GM12878 (cell line): ENCODE measurements around the gene FNDC3B. TPM values are rescaled to one million over a fixed set of nuclear protein-coding genes. Genes with fewer than 3 reads are reported as not detected.

ENCODE experiments used
- ASH2L ChIP-seq: fragments of 300-600, 200-600 bp; sonication (generic); IDR thresholded peaks from 2 replicates; pipeline ENCODE4 v1.6.1; 2017; ENCODE audit warnings: low read depth, mild to moderate bottlenecking, borderline replicate concordance
- BCL3 ChIP-seq: IDR thresholded peaks from 2 replicates; pipeline ENCODE4 v1.6.1; 2011; ENCODE audit warnings: borderline replicate concordance, low read depth, mild to moderate bottlenecking, moderate library complexity, low read length; ENCODE audit not compliant: insufficient read depth, poor library complexity, severe bottlenecking
- CREM ChIP-seq: IDR thresholded peaks from 2 replicates; pipeline ENCODE4 v1.6.1; 2014; ENCODE audit warnings: antibody characterized with exemption, low read depth
- ELK1 ChIP-seq: IDR thresholded peaks from 2 replicates; pipeline ENCODE4 v1.6.1; 2012; ENCODE audit warnings: low read depth, low read length, improper control_type of control experiment
- GATAD2B ChIP-seq: fragments of 450-650 bp; conservative IDR thresholded peaks from 2 replicates; pipeline ENCODE4 v1.6.1; 2017; ENCODE audit warnings: low read depth, mild to moderate bottlenecking, moderate library complexity
- IKZF2 ChIP-seq, 2 experiments: fragments of 450-650 bp; IDR thresholded peaks; 2 replicates each; pipeline ENCODE4 v1.6.1; 2017; ENCODE audit warnings: mild to moderate bottlenecking in 2 of 2, moderate library complexity in 2 of 2
- MLLT1 ChIP-seq: fragments of 450-650 bp; IDR thresholded peaks from 2 replicates; pipeline ENCODE4 v1.6.1; 2016; ENCODE audit warnings: mild to moderate bottlenecking
- NFIC ChIP-seq: IDR thresholded peaks from 2 replicates; pipeline ENCODE4 v1.6.1; 2012; ENCODE audit warnings: low read depth, mild to moderate bottlenecking, inconsistent platforms, low read length, moderate library complexity
- NFXL1 ChIP-seq: fragments of 450-650 bp; IDR thresholded peaks from 2 replicates; pipeline ENCODE4 v1.6.1; 2017; ENCODE audit warnings: antibody characterized with exemption, mild to moderate bottlenecking, borderline replicate concordance
- SREBF2 ChIP-seq: IDR thresholded peaks from 2 replicates; pipeline ENCODE4 v1.6.1; 2012; ENCODE audit warnings: mild to moderate bottlenecking, low read length
- STAT3 ChIP-seq: IDR thresholded peaks from 2 replicates; pipeline ENCODE4 v1.6.1; 2011; ENCODE audit warnings: low read depth, low read length, improper control_type of control experiment
- WRNIP1 ChIP-seq: IDR thresholded peaks from 2 replicates; pipeline ENCODE4 v1.6.1; 2011; ENCODE audit warnings: low read depth, low read length, improper control_type of control experiment, borderline replicate concordance
- ZNF207 ChIP-seq: fragments of 450-650 bp; IDR thresholded peaks from 2 replicates; pipeline ENCODE4 v1.6.1; 2014; ENCODE audit warnings: antibody characterized with exemption, mild to moderate bottlenecking, borderline replicate concordance
- polyA plus RNA-seq, 11 experiments: library from polyadenylated mRNA; depleted of rRNA in 4 of 11; unstranded in 6 of 11; stranded (reverse) in 5 of 11; fragments of >200 nt; fragmentation: Nextera tagmentation in 4 of 11; fragmentation: Illumina TruSeq in 1 of 11; extraction: Ambion mirVana in 4 of 11; extraction: Trizol in 1 of 11; gene quantifications; 1 replicate in 1 of 11; 2 replicates in 10 of 11; pipeline versions ENCODE4 v1.2.1 to v1.2.3, GENCODE V29; 2011 to 2016; ENCODE audit warnings: inconsistent platforms in 2 of 11, missing spikeins in 2 of 11, low read depth in 1 of 11
- total RNA-seq, 4 experiments: library from RNA; depleted of rRNA in 3 of 4; stranded (reverse); fragments of >200 nt in 3 of 4; fragmentation: Illumina TruSeq in 1 of 4; extraction: Trizol in 1 of 4; gene quantifications; 2 replicates each; pipeline versions ENCODE4 v1.2.1 to v1.2.3, GENCODE V29; 2013 to 2021
- TF ChIP-seq, protein P1 (sequence below): fragments of 450-650 bp; IDR thresholded peaks from 2 replicates; pipeline ENCODE4 v1.6.1; 2018; ENCODE audit warnings: mild to moderate bottlenecking, low read depth, moderate library complexity; ENCODE audit not compliant: partially characterized antibody
- TF ChIP-seq, protein P2 (sequence below): IDR thresholded peaks from 2 replicates; pipeline ENCODE4 v1.6.1; 2012; ENCODE audit warnings: low read depth, low read length, improper control_type of control experiment
- TF ChIP-seq, protein P3 (sequence below): fragments of 450-650 bp; IDR thresholded peaks from 2 replicates; pipeline ENCODE4 v1.6.1; 2017; ENCODE audit warnings: low read depth, mild to moderate bottlenecking, moderate library complexity

The FNDC3B gene
- total and polyA plus RNA-seq, 10 of the 15 experiments (the other 5 are each of a cell fraction or from before 2014, with no cell fraction given), result 7.9 to 35.0 (median 18.5) TPM

GRCh38 chr3:172179680-172180399, 140.5 kb downstream of the FNDC3B start (continued):
- TF ChIP-seq ASH2L (no peak), ZNF207 (no peak), STAT3 (no peak), GATAD2B (peak; percentile 39; the same call in 1 of the 2 replicates), IKZF2 (IDR thresholded peaks at IDR 0.05) (peak; percentile 58 to 59; a peak in 2 of 4 replicates), SREBF2 (no peak), CREM (0 out of 2 replicates have a peak, but pooled peaks have one; percentile 9), BCL3 (no peak), MLLT1 (0 out of 2 replicates have a peak, but pooled peaks have one; percentile 40), NFIC (no peak), WRNIP1 (no peak), NFXL1 (no peak), ELK1 (no peak)
- TF ChIP-seq, protein P1, sequence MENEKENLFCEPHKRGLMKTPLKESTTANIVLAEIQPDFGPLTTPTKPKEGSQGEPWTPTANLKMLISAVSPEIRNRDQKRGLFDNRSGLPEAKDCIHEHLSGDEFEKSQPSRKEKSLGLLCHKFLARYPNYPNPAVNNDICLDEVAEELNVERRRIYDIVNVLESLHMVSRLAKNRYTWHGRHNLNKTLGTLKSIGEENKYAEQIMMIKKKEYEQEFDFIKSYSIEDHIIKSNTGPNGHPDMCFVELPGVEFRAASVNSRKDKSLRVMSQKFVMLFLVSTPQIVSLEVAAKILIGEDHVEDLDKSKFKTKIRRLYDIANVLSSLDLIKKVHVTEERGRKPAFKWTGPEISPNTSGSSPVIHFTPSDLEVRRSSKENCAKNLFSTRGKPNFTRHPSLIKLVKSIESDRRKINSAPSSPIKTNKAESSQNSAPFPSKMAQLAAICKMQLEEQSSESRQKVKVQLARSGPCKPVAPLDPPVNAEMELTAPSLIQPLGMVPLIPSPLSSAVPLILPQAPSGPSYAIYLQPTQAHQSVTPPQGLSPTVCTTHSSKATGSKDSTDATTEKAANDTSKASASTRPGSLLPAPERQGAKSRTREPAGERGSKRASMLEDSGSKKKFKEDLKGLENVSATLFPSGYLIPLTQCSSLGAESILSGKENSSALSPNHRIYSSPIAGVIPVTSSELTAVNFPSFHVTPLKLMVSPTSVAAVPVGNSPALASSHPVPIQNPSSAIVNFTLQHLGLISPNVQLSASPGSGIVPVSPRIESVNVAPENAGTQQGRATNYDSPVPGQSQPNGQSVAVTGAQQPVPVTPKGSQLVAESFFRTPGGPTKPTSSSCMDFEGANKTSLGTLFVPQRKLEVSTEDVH, result peak; percentile 15
- TF ChIP-seq, protein P2, sequence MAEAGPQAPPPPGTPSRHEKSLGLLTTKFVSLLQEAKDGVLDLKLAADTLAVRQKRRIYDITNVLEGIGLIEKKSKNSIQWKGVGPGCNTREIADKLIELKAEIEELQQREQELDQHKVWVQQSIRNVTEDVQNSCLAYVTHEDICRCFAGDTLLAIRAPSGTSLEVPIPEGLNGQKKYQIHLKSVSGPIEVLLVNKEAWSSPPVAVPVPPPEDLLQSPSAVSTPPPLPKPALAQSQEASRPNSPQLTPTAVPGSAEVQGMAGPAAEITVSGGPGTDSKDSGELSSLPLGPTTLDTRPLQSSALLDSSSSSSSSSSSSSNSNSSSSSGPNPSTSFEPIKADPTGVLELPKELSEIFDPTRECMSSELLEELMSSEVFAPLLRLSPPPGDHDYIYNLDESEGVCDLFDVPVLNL, result no peak
- TF ChIP-seq, protein P3, sequence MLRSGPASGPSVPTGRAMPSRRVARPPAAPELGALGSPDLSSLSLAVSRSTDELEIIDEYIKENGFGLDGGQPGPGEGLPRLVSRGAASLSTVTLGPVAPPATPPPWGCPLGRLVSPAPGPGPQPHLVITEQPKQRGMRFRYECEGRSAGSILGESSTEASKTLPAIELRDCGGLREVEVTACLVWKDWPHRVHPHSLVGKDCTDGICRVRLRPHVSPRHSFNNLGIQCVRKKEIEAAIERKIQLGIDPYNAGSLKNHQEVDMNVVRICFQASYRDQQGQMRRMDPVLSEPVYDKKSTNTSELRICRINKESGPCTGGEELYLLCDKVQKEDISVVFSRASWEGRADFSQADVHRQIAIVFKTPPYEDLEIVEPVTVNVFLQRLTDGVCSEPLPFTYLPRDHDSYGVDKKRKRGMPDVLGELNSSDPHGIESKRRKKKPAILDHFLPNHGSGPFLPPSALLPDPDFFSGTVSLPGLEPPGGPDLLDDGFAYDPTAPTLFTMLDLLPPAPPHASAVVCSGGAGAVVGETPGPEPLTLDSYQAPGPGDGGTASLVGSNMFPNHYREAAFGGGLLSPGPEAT, result peak; percentile 33; the same call in 1 of the 2 replicates
